Fibroblast of skin of right quadriceps (primary cell): Measurements from ENCODE around the gene FRG2.
A peak's percentile ranks its signal among the peaks of the same experiment; 100 is the strongest.
"Not testable (repeated sequence)": the region's sequence is repeated elsewhere in the genome, so short reads cannot be mapped to it uniquely, and the experiment has no call there.

Source experiments
- DNase-seq: peaks from one replicate; pipeline ENCODE4 v3.0.0-alpha.2; 2013

The FRG2 gene

DNA sequence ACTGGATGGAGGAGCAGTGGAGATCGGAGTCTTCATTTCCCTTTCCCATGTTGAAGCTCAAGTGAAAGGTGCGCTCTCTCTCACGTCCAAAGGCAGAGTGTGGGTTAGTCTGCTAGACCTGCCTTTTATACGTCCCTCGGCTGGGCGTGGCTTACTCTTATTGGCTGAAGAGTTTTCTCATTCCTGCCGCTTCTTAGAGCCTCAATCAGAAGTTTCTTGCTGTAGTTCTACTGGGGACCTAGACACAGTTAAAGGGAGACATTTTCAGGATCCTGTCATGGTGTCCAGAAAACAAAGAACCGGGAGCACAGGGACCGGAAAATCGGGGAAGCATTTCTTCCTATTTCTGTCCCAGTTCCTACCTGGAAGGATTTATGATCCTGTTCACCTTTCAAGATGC, at the start of gene FRG2:
Gene FRG2, minus strand, starts transcription at position 101 of the 400 bp plus-strand sequence. Its CDS starts 52 bp downstream, at position 49.
- DNase-seq = not testable (repeated sequence)

GRCh38 chr4:190068351-190068750, 41.3 kb upstream of the FRG2 start:
- DNase-seq = peak; percentile 0

DNA sequence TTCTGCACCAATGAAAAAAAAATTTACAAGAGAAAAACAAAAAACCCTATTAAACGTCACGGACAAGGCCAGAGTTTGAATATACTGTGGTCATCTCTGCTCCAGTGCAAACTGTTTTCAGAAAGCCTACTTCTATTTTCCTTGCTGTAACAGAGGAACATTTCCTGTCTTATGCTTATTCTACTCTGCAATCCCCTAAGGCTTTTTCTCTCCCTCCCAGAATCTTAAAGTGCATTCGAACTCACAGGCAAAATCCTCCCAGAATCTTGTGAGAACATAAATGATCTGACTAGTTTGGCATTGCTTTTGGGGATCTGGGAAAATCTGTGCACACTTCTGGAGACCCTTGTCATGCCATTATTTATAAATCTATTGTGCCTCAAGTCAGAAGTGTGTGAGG, 37.7 kb upstream of the FRG2 start:
- DNase-seq = not testable (repeated sequence)

DNA sequence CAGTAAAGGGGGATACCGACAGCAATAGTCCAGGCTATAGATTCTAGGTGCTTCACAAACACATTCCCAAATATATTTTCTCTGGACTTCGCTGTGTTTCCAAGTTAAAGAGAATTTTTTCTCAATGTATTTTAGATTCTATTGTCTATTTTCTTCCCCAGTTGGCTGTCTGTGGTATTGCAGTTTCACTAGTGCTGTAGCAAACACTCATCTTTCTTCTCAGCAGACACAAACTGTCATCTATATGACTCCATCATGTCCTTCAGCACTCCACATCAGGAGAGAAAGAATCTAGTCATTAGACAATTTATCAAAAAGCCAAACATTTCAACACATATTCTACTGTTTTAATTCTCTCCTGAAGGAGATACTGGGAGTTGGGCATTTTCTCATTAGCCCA, 37.3 kb upstream of the FRG2 start, which contains the start of gene DBET:
Gene DBET, plus strand, starts transcription at position 161 of the 400 bp plus-strand sequence.
- not testable (repeated sequence) for DNase-seq

GRCh38 chr4:190058997-190059396, 31.9 kb upstream of the FRG2 start:
- DNase-seq = not testable (repeated sequence)

GRCh38 chr4:190049378-190050239, 22.6 kb upstream of the FRG2 start:
- not testable (repeated sequence) for DNase-seq

- not testable (repeated sequence) for DNase-seq
These were observed 20.6 kb upstream of the FRG2 start for GRCh38 chr4:190047627-190048026.

- DNase-seq = not testable (repeated sequence)
These were observed 13.8 kb upstream of the FRG2 start for GRCh38 chr4:190040873-190041272.

DNA sequence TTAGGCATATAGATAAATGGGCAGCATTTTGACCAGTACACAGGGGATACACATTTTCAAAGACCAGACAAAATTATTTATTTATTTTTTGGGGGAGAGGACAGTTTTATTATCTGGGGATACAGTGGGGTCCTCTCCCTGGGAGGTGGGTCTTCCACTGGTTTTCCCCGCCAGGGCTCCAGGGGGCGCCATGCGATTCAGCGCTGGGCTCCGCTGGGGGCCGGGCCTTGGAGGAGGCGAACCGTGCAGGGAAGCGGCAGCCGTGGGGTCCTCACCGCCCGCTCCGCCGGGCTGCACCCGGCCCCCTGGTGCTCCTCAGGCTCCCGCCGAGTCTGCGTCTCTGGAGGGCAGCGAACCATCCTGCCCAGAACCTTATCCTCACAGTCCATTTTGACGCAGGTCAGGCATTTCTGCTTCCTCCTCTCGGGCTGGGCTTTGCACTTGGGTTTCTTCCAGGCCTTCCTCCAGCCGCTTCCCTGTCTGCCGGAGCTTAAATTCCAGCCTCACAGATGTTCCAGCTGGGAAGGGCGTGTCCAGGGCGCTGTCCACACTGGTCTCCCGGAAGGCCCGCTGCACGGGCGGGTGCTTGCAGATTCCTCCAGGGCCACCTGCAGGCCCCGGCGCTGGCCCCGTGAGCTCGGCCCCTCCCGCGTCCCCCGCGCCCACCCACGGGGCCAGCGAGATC, 10.8 kb upstream of the FRG2 start:
- not testable (repeated sequence) for DNase-seq

DNA sequence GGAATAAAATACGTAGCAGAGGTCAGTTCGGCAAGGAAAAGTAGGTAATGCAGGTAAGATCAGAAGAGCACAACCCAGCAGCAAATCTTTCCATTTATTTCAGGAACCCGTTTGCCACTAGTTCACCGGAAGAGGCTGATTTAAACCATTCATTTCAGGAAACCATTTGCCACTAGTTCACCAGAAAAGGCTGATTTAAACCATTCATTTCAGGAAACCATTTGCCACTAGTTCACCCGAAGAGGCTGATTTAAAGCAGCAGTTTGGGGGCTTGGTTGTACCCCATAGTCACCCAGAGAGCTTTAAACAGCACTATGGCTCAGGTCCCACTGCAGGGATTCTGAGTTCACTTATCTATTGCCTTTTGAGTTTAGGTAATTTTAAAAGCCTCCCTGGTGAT, 4.2 kb upstream of the FRG2 start:
- DNase-seq = not testable (repeated sequence)

- not testable (repeated sequence) for DNase-seq
These were observed 4.3 kb downstream of the FRG2 start for GRCh38 chr4:190022614-190023281.

DNA sequence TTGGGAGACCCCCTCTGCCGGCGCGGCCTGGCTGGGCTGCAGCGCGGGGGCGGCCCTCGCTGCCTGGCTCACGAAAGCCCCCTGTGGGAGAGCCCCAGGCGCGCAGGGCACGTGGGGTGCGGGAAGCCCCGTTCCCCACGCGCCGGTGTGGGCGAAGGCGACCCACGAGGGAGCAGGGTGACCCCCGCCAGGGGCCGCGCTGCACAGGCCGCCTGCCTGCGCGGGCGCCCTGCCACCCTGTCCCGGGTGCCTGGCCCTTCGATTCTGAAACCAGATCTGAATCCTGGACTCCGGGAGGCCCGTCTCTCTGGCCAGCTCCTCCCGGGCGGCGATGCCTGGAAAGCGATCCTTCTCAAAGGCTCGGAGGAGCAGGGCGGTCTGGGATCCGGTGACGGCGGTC, 5.1 kb downstream of the FRG2 start:
- DNase-seq = not testable (repeated sequence)

GRCh38 chr4:190020790-190021717, 6.0 kb downstream of the FRG2 start:
- DNase-seq = peak; percentile 31

DNA sequence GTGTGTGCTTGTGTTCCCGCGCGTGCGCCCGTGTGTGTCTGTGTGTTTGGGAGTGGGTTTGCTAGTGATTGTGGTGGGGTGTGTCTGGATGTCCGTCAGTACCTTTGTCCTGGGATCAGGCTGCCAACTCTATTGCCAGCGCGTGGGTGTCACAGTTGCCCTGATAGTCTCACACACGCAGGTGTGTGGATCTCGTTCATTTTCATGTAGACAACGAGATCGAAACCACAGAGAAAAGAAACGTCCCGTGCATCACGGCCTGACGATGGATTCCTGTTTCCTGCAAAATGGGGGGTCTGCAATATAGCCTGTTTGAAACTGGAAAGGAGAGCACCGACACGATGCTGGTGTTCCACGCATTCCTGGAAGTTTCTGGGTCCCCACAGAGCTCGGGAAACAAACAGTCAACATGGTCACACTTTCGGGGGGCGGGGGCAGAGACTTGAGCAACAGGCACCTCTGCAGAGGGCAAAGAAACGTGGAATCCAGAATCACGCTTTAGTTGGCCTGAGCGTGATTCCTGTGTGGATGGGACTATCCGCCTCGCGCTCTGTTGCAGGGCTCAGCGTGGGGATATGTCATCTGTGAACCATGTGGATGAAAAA, 7.1 kb downstream of the FRG2 start:
- not testable (repeated sequence) for DNase-seq

- no peak for DNase-seq
These were observed 7.8 kb downstream of the FRG2 start for GRCh38 chr4:190019023-190019858.

DNA sequence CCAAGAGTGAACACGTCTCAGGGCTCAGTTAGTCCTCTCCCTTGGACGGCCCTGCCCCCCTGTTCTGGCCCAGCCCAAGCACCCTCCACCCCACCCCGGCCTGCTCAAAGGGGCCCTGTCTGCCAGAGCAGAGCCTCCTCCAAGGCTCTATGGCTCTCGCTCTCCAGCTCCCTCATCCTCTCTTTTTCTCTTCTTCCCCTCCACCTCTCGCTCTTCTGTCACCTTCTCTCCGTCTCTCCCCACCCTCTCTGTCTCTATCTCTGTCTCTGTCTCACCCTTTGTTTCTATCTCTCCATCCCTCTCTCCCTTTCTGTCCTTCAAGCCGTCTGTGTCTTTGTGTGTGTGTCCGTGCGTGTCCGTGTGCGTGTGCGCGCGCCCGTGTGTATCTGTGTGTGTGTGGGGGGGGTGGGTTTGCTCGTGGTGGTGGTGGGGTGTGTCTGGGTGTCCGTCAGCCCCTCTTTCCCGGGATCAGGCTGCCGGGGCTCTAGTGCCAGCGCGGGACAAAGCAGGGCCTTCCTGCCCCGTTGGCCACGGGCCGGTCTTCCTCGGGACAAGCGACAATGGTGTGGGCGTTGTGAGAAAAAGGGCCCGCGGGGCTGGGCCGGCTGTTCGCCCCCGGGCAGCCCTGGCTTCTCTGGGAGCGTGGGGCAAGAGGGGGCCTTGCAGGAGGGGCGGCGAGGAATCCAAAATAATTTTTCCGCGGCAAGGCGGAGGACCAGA, 8.7 kb downstream of the FRG2 start:
- DNase-seq = no peak

DNA sequence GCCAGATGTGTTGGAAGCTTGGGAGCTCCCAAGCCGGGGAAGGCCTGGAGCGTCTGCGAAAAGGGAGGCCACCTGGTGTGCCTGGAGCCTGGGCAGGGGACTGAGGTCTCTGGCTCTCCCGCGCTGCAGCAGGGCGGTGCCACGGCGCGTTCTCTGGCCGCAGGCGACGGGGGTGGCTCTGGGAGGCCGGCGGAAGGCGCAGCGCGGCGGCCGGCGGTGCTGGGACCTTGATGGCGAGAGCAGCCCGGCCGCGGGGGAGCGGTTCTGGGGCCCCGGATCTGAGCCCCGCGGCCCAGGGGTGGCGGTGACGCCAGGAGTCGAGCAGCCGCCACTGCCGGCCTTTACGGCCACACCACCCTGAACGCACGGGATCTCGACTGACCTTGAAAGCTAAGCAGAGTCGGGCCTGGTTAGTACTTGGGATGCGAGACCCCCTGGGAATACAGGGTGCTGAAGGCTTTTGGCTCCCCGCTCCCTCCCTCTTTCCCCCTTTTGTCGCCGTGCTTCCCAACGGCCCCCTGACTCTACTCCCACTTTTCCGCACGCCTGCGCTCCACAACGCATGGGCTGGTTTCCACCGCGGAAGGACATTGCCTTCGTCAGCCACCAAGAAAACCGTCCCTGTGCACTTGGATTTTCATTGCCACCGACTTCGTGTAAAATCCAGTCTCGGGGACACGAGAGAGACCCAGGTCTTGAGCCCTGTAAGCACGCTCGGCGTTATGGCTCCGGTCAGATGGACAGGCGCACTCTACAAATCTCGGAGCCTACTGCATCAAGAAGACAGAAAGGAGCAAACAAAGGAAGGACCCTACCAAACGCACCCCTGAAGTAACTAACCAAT, 9.5 kb downstream of the FRG2 start:
- DNase-seq = no peak

GRCh38 chr4:190016369-190017289, 10.4 kb downstream of the FRG2 start:
- no peak for DNase-seq
